ENCODE measurements around the gene SH3PXD2A. TPM values are rescaled to one million over a fixed set of nuclear protein-coding genes. Genes with fewer than 3 reads are reported as not detected.
"Not testable (repeated sequence)": the region's sequence is repeated elsewhere in the genome, so short reads cannot be mapped to it uniquely, and the experiment has no call there.

Gene SH3PXD2A
- total RNA-seq, 2 donors from 2014 or later, result 48.5 to 49.4 TPM

- DNase-seq, result peak; percentile 82 to 89
- intact Hi-C loops (cut with DNase I, micrococcal nuclease), result no loop called here
- ATAC-seq, result peak; percentile 54
Measured at GRCh38 chr10:103678178-103678526, 177.2 kb downstream of the SH3PXD2A start.

- intact Hi-C loops (cut with DNase I, micrococcal nuclease), result no loop called here
- ATAC-seq, result peak; percentile 5
Measured at GRCh38 chr10:103677486-103678177, 177.7 kb downstream of the SH3PXD2A start.

DNA sequence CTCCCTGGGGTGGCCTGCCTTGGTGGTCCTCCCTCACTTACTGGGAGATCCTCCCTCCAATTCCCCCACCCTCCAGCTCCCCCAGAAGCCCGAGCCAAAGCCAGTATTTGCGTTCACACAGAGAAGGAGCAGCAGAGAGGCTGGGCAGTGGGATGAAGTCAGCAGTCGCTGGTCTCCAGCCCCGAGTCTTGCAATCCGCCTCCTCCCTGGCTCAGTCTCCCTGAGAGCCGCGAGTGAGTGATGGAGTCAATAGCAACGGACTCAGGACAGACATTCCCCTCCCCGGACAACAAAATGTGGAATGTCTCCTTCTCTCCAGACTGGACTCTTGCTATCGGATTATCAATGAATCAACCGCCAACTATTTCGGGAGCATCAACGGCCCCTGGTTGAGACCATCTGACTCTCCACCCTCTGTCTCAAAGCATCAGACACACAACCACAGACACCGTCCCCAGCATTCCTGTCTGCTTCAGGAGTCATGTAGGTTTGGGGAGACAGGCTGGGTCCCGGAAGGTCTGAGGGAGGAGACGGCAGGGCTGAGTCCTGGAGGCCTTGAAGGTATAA is 178.4 kb downstream of the SH3PXD2A start:
- DNase-seq, result no peak
- no peak for ATAC-seq
- intact Hi-C loops (cut with DNase I, micrococcal nuclease), result no loop called here

More at GRCh38 chr10:103677486-103678177, 177.7 kb downstream of the SH3PXD2A start:
- DNase-seq, result no peak

- no peak for DNase-seq
- ATAC-seq, result no peak
- intact Hi-C loops (cut with DNase I, micrococcal nuclease), result no loop called here
Measured at GRCh38 chr10:103676058-103676785, 179.2 kb downstream of the SH3PXD2A start.

GRCh38 chr10:103673606-103674005 is 181.8 kb downstream of the SH3PXD2A start:
- no peak for ATAC-seq
- intact Hi-C loops (cut with DNase I, micrococcal nuclease), result no loop called here
- no peak for DNase-seq

- DNase-seq, result no peak
- ATAC-seq, result no peak
- intact Hi-C loops (cut with DNase I, micrococcal nuclease), result no loop called here
Measured at GRCh38 chr10:103672345-103672744, 183.0 kb downstream of the SH3PXD2A start.

DNA sequence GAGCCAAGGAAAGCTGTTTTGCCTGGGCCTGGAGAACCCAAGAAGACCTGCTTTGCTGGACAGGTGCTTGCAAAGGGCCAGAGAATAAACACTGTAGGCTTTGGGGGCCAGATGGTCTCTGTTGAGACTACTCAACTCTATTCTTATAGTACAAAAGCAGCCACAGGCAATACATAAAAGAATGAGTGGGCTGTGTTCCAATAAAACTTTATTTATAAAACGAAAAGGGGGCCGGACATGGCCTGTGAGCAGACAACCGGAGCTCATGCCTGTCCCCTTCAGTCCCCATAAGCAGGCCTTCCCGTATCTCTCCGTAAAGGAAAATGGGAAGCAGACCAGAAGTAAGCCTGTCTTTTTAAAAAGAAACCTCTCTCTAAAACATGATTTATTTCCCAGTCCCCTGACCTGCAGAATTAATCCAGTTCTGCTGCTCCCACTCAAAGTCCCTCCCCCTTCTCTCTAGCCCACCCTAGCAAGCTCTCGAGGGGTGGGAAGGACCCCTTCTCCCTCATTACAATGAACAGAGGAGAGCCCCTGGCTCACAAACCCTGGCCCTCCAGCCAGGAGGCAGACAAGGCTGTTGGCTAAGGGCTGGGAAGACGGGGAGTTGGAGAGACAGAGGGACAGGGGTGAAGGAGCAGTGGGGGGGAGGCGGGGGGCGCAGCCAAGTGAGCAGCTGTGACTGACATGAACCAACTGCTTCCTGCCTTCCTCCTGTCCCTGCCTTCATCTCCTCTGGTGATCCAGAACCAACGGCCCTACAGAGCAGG is 184.1 kb downstream of the SH3PXD2A start:
- intact Hi-C loops (cut with DNase I, micrococcal nuclease), result no loop called here
- ATAC-seq, result no peak
- no peak for DNase-seq

GRCh38 chr10:103669944-103670343 is 185.4 kb downstream of the SH3PXD2A start:
- intact Hi-C loops (cut with DNase I, micrococcal nuclease), result no loop called here
- DNase-seq (no peak), ATAC-seq (no peak)

DNA sequence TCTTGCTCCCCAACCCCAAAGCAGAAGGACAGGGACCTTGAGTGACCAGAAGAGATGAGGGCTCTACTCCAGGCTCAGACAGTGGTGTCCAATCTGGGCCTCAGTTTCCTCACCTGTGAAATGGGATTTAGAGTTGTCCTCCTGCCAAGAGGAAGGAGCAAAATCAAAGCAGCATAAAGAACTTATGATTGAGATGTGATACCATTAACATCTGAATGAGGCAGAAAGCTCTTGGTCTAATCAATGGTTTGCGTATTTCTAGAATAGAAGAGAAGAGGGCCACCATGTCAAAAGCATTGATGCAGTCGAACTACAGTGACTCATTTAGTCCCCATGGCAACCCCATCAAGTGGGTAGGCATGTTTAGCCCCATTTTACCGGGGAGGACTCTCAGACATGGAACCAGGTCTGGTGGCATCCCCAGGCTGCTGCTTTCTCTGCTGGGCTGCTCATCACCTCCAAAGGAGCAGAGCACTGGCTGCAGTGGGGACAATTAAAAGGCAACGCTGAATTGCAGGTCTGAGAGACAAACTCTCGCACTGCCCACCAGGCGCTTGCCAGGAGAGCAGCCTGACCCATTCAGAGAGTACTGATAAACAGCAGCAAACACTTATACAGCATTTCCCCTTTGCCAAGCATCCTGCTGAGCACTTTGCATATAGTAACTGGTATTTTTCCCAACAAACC is 186.0 kb downstream of the SH3PXD2A start:
- ATAC-seq, result no peak
- no peak for DNase-seq
- intact Hi-C loops (cut with DNase I, micrococcal nuclease), result no loop called here

GRCh38 chr10:103668351-103669242 is 186.8 kb downstream of the SH3PXD2A start:
- ATAC-seq (peak; percentile 49), DNase-seq (peak in 1 of 2 donors; percentile 41)
- intact Hi-C loops (cut with DNase I, micrococcal nuclease), result no loop called here

DNA sequence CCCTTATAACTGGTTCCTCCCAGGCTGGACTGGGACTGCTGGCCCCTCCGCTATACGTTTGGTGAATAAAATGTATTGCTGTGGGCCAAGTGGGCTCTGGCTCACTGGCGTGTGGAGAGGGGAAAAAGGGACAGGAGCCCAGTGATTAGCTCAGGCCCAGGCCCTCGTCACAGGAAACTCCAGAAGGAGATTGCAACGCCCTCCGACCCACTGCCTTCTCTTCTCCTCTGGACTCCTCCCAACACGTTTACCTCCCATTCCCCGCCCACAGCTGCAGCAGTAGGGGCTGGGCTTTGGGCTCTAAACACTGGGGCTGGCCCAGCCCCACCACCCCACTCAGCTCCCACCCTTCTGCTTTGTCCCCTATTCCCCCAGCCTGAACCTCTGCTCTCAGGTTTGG is 188.0 kb downstream of the SH3PXD2A start:
- intact Hi-C loops (cut with DNase I, micrococcal nuclease), result no loop called here
- DNase-seq, result no peak
- peak; percentile 28 for ATAC-seq

- intact Hi-C loops (cut with DNase I, micrococcal nuclease), result no loop called here
- ATAC-seq (no peak), DNase-seq (no peak)
Measured at GRCh38 chr10:103666762-103667150, 188.6 kb downstream of the SH3PXD2A start.

DNA sequence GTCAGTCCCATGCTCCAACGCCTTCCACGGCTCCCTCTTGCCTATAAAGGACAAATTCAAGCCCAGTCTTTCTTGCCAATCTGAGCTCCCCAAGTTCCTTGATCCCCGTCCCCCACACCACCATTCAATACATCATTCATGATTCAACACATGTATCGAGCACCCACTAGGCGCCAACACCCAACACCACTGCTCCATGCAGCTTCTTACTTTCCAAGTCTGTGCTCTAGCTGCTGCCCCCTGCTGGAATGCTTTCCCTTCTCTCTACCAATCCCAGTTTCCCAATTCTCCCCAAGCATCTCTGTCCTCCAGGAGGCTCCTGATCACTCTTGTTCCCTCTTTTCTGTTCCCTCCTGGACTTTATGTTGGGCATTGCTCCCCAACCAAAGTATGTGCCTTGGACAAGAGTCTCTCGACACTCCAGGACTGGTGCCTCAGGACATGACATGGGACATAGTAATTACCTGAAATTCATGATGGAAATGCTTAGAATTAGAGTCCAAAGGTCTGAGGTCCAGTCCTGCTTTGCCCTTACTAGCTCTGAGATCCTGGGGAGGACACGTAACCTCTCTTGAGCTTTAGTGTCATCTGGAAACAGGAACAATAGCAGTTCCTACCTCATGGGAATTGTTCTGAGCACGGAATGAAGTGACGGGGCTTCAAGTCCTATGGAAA is 189.2 kb downstream of the SH3PXD2A start:
- intact Hi-C loops (cut with DNase I, micrococcal nuclease), result no loop called here
- ATAC-seq (no peak), DNase-seq (peak in 1 of 2 donors; percentile 59)

DNA sequence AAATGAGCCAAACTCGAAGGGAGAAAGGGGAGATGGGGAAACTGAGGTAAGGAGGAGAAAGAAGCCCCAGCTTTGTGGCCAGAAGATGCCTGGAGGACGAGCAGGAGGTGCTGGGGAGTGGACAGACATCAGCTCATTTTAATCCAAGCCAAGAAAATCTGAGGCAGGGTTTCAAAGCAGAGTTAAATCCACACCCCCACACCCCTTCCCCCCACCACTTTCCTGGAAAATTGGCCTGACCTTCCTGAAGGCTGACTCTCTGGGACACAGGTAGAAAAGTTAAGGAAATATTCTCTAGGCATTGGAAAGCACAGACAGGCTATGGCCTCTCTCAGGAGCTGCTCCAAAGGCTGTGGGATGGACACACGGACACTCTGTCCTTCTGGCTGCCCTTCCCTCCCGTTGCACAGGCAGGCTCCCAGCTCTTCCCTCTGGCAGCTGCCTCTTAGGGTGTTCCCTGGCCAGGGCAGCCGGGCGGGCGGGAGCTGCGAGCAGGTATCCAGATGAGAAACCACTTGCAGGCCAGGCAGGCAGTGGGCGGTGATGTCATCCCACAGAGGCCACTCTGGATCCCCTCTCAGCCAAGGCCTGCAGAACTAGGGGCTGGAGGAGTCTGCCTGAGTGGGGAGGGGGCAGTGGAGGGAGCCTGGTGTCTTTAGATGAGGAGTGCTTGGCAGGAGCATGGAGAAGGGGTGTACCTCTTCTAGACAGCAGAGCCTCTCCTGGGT is 190.1 kb downstream of the SH3PXD2A start:
- intact Hi-C loops (cut with DNase I, micrococcal nuclease), result no loop called here
- DNase-seq, result no peak
- ATAC-seq, result no peak

GRCh38 chr10:103663802-103664201 is 191.6 kb downstream of the SH3PXD2A start:
- ATAC-seq (no peak), DNase-seq (no peak)
- intact Hi-C loops (cut with DNase I, micrococcal nuclease), result no loop called here

DNA sequence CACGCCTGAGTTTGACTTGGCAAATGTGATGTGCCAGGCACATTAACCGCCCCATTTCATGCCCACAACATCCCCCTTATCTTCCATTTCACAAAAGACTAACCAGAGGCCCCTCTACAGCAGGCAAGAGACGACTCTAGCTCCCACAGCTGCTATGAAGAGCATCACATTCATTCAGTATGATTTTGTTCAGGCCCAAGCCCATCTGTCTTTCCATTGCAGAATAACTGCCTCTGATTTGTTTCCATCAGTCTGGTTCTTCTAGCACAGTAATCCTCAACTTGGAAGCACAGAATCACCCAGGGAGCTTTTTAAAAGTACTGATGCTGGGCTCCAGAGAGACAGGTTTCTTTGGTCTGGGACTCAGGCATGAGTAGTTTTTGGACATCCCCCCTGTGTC is 192.1 kb downstream of the SH3PXD2A start:
- no peak for ATAC-seq
- intact Hi-C loops (cut with DNase I, micrococcal nuclease), result no loop called here
- DNase-seq, result no peak

GRCh38 chr10:103662704-103663103 is 192.7 kb downstream of the SH3PXD2A start:
- DNase-seq; intact Hi-C loops (cut with DNase I, micrococcal nuclease); ATAC-seq: not testable (repeated sequence)

Data from left colon (tissue), 2 donors.